ENCODE data around the gene NCK2. TPM values are rescaled to one million over a fixed set of nuclear protein-coding genes. Genes with fewer than 3 reads are reported as not detected.
A peak's percentile ranks its signal among the peaks of the same experiment; 100 is the strongest.

NCK2 gene
- total RNA-seq, 1 experiment from 2014 or later: 45.4 TPM

DNA sequence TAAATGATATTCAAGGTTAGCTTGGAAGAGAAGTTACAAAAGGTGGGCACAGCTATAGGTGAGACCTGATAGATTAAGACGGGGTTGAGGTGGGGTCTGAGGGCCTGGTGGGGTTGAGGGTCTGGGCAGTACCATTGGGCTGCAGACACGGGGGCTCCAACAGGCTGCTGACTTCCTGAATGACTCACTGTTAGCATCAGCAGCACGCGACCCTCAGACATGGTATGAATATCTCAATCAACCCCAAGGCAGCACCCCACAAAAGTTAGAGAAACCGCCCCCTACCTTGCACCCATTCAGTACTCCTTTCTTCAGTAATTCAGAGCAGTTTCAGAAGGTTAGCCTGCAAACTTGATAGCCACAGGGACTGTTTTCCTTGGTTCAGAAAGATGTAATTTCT lies 10.8 kb upstream of the NCK2 start:
- no peak overlapping the region for H3K27ac ChIP-seq (ENCODE audit: low read length)
- H2AFZ ChIP-seq (ENCODE audit: low read length): no peak overlapping the region
- ChIA-PET POLR2A (ENCODE audit: unreplicated experiment) (no interaction called here), CTCF (interaction anchor here (0.6 kb wide), 1 partner anchor 90 kb away, joined by 5 read pairs; no protein-coding TSS in a partner anchor)
- no peak for TF ChIP-seq EZH2phosphoT487 (IDR thresholded peaks at IDR 0.05; ENCODE audit: borderline replicate concordance, low read length)
- no peak for TF ChIP-seq EZH2 (IDR thresholded peaks at IDR 0.05; ENCODE audit: low read length, unreplicated experiment)
- TF ChIP-seq, protein P1, sequence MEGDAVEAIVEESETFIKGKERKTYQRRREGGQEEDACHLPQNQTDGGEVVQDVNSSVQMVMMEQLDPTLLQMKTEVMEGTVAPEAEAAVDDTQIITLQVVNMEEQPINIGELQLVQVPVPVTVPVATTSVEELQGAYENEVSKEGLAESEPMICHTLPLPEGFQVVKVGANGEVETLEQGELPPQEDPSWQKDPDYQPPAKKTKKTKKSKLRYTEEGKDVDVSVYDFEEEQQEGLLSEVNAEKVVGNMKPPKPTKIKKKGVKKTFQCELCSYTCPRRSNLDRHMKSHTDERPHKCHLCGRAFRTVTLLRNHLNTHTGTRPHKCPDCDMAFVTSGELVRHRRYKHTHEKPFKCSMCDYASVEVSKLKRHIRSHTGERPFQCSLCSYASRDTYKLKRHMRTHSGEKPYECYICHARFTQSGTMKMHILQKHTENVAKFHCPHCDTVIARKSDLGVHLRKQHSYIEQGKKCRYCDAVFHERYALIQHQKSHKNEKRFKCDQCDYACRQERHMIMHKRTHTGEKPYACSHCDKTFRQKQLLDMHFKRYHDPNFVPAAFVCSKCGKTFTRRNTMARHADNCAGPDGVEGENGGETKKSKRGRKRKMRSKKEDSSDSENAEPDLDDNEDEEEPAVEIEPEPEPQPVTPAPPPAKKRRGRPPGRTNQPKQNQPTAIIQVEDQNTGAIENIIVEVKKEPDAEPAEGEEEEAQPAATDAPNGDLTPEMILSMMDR (conservative IDR thresholded peaks at IDR 0.05; ENCODE audit: low read depth, low read length): no peak
- intact Hi-C loops (cut with micrococcal nuclease): no loop called here
- DNase-seq (no peak), ATAC-seq (no peak)
- H3K4me3 ChIP-seq (ENCODE audit: low read length): no peak overlapping the region
- H3F3A ChIP-seq (ENCODE audit: low read length, unreplicated experiment): no peaks in the 10 kb centered on the region
- H3K4me1 ChIP-seq (ENCODE audit: insufficient read depth, low read length): peaks cover 23% of the 10 kb centered on the region
- H4K20me1 ChIP-seq (ENCODE audit: low read length): no peaks in the 10 kb centered on the region
- no peak overlapping the region for H3K9ac ChIP-seq (ENCODE audit: low read length)
- no peaks in the 10 kb centered on the region for H3K36me3 ChIP-seq (ENCODE audit: low read depth, low read length)
- no peaks in the 10 kb centered on the region for H3K9me2 ChIP-seq (replicated peaks; ENCODE audit: low read length)
- H3K27me3 ChIP-seq (ENCODE audit: low read length): no peaks in the 10 kb centered on the region
- H3K9me3 ChIP-seq (ENCODE audit: low read length): no peaks in the 10 kb centered on the region
- H3K4me2 ChIP-seq (ENCODE audit: low read length): no peak overlapping the region
- H3K79me2 ChIP-seq (ENCODE audit: low read length): no peaks in the 10 kb centered on the region
- no TSS peak for BruUV-seq (replicated peaks)

DNA sequence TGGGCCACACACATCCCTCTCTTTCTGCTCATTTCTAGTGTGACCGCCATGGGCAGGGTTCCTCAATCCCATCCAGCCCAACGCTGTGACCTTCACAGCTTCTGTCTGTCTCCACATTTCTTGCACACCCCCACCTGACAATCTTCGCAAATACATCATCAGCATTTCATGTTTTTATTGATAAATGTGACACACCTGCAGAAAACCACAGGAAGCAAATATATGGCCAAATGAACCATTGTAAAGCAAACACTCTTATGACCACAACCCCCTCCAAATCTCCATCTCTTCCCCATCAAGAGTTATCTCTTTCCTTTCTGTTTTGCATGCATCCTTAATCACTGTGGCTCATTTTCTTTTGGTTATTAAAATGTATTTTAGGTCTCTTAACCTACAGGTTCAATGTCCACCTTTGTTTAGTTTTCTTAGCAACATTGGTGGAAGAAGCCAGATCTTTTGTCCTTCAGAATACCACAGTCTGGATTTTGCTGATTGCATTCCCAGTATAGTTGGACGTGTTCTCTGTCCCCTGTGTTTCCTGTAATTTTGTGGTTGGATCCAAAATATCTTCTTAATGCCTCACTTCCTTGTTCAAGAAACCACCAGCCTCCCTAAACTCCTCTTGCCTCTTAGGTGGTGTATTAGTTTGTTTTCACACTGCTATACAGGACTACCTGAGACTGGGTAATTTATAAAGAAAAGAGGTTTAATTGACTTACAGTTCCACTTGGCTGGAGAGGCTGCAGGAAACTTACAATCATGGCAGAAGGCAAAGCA lies 9.8 kb upstream of the NCK2 start:
- ChIA-PET CTCF (no interaction called here), POLR2A (ENCODE audit: unreplicated experiment) (no interaction called here)
- peak overlapping the region; percentile 56 for H3K4me2 ChIP-seq (ENCODE audit: low read length)
- no peak for TF ChIP-seq EZH2 (IDR thresholded peaks at IDR 0.05; ENCODE audit: low read length, unreplicated experiment)
- TF ChIP-seq, protein P1 (conservative IDR thresholded peaks at IDR 0.05; ENCODE audit: low read depth, low read length): no peak
- TF ChIP-seq EZH2phosphoT487 (IDR thresholded peaks at IDR 0.05; ENCODE audit: borderline replicate concordance, low read length): no peak
- no peaks in the 10 kb centered on the region for H3K9me3 ChIP-seq (ENCODE audit: low read length)
- ATAC-seq: peak; percentile 82
- no peaks in the 10 kb centered on the region for H3K79me2 ChIP-seq (ENCODE audit: low read length)
- peak; percentile 80 for DNase-seq
- H3K9ac ChIP-seq (ENCODE audit: low read length): no peak overlapping the region
- H3K27ac ChIP-seq (ENCODE audit: low read length): peak overlapping the region; percentile 49
- peaks cover 23% of the 10 kb centered on the region for H3K4me1 ChIP-seq (ENCODE audit: insufficient read depth, low read length)
- no peaks in the 10 kb centered on the region for H3K36me3 ChIP-seq (ENCODE audit: low read depth, low read length)
- H3K9me2 ChIP-seq (replicated peaks; ENCODE audit: low read length): no peaks in the 10 kb centered on the region
- no peaks in the 10 kb centered on the region for H4K20me1 ChIP-seq (ENCODE audit: low read length)
- H3F3A ChIP-seq (ENCODE audit: low read length, unreplicated experiment): no peaks in the 10 kb centered on the region
- H2AFZ ChIP-seq (ENCODE audit: low read length): no peak overlapping the region
- no peaks in the 10 kb centered on the region for H3K27me3 ChIP-seq (ENCODE audit: low read length)
- BruUV-seq (replicated peaks): no TSS peak
- intact Hi-C loops (cut with micrococcal nuclease): no loop called here
- peak overlapping the region; percentile 14; the same call in 1 of the 2 replicates for H3K4me3 ChIP-seq (ENCODE audit: low read length)

DNA sequence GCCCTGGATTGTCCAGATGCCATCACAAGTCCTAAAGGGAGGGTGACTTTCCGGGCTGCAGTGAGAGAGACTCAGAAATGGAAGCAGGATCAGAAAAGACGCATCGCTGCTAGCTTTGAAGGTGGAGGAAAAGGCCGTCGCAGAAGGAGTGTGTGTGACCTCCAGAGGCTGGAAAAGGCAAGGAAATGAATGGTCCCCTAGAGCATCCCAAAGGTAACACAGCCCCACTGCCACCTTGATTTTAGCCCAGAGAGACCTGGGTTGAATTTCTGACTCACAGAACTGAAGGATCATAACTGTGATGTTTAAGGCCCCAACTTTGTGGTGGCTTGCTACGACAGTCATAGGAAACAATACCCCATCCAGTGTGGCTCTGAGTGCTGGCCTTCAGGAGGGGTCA lies 8.6 kb upstream of the NCK2 start:
- Histone ChIP-seq H3K9me2 (replicated peaks; ENCODE audit: low read length) (no peaks in the 10 kb centered on the region), H3F3A (ENCODE audit: low read length, unreplicated experiment) (no peaks in the 10 kb centered on the region), H3K4me1 (ENCODE audit: insufficient read depth, low read length) (peaks cover 23% of the 10 kb centered on the region), H3K27ac (ENCODE audit: low read length) (no peak overlapping the region), H3K4me3 (ENCODE audit: low read length) (no peak overlapping the region), H3K4me2 (ENCODE audit: low read length) (no peak overlapping the region), H3K36me3 (ENCODE audit: low read depth, low read length) (no peaks in the 10 kb centered on the region), H3K27me3 (ENCODE audit: low read length) (no peaks in the 10 kb centered on the region), H2AFZ (ENCODE audit: low read length) (no peak overlapping the region), H4K20me1 (ENCODE audit: low read length) (no peaks in the 10 kb centered on the region), H3K9ac (ENCODE audit: low read length) (no peak overlapping the region), H3K9me3 (ENCODE audit: low read length) (no peaks in the 10 kb centered on the region), H3K79me2 (ENCODE audit: low read length) (no peaks in the 10 kb centered on the region)
- intact Hi-C loops (cut with micrococcal nuclease): no loop called here
- no TSS peak for BruUV-seq (replicated peaks)
- DNase-seq (no peak), ATAC-seq (no peak)
- ChIA-PET CTCF (no interaction called here), POLR2A (ENCODE audit: unreplicated experiment) (no interaction called here)
- no peak for TF ChIP-seq EZH2 (IDR thresholded peaks at IDR 0.05; ENCODE audit: low read length, unreplicated experiment)
- TF ChIP-seq, protein P1 (conservative IDR thresholded peaks at IDR 0.05; ENCODE audit: low read depth, low read length): no peak
- no peak for TF ChIP-seq EZH2phosphoT487 (IDR thresholded peaks at IDR 0.05; ENCODE audit: borderline replicate concordance, low read length)
